ENCODE data around the gene MTARC1.

The MTARC1 gene

GRCh38 chr1:220833436-220833835, 46.7 kb downstream of the MTARC1 start:
- no peak for DNase-seq (ENCODE audit: low read depth in 2 of 2)

GRCh38 chr1:220834155-220834870, 47.6 kb downstream of the MTARC1 start:
- DNase-seq (ENCODE audit: low read depth in 2 of 2): no peak
